ENCODE measurements around the gene LMAN2.
A peak's percentile ranks its signal among the peaks of the same experiment; 100 is the strongest.
"Not testable (repeated sequence)": the region's sequence is repeated elsewhere in the genome, so short reads cannot be mapped to it uniquely, and the experiment has no call there.

The LMAN2 gene

GRCh38 chr5:177361418-177362291 lies 10.2 kb upstream of the LMAN2 start:
- no peak for DNase-seq
- Histone ChIP-seq H3K4me3 (ENCODE audit: insufficient read depth in 1 of 2, low read depth in 1 of 2, low read length in 2 of 2) (no peak overlapping the region), H3K9me3 (ENCODE audit: control insufficient read depth, low read length) (no peaks in the 10 kb centered on the region), H3K4me2 (ENCODE audit: low read length, poor library complexity, severe bottlenecking) (no peak overlapping the region), H2BK15ac (ENCODE audit: low read depth, poor library complexity, severe bottlenecking) (peak overlapping the region; percentile 44), H2BK12ac (ENCODE audit: low read length in 2 of 2) (no peak overlapping the region), H2BK5ac (ENCODE audit: low read depth, low read length, poor library complexity, severe bottlenecking) (no peak overlapping the region), H3K27me3 (ENCODE audit: control insufficient read depth in 1 of 2, insufficient read depth in 1 of 2, low read length in 2 of 2) (peaks cover 0 to 61% of the 10 kb centered on the region in 2 experiments), H3K4me1 (ENCODE audit: control insufficient read depth, insufficient read depth, low read depth, low read length) (peaks cover 28% of the 10 kb centered on the region), H2AFZ (ENCODE audit: low read depth, low read length) (no peak overlapping the region), H2BK120ac (ENCODE audit: low read depth, low read length) (no peak overlapping the region), H3K79me1 (replicated peaks; ENCODE audit: low read length, poor library complexity, severe bottlenecking) (no peaks in the 10 kb centered on the region), H4K91ac (ENCODE audit: low read length) (no peak overlapping the region), H3K27ac (ENCODE audit: low read length, poor library complexity, severe bottlenecking) (no peak overlapping the region), H3K18ac (ENCODE audit: low read depth in 1 of 2, low read length in 2 of 2) (no peak overlapping the region), H4K8ac (ENCODE audit: low read length) (no peak overlapping the region), H3K23ac (ENCODE audit: low read length in 2 of 2) (no peak overlapping the region), H3K36me3 (ENCODE audit: control insufficient read depth in 1 of 2, insufficient read depth in 2 of 2, low read depth in 1 of 2, low read length in 2 of 2) (no peaks in the 10 kb centered on the region), H3K4ac (ENCODE audit: low read depth in 1 of 2, low read length in 2 of 2) (no peak overlapping the region), H3K14ac (ENCODE audit: low read length in 2 of 2) (no peak overlapping the region), H2AK5ac (ENCODE audit: low read length, severe bottlenecking) (peak overlapping the region; percentile 4), H3K9ac (ENCODE audit: low read length) (no peak overlapping the region)
- WGBS: 91% methylated on average over 5 of the region's 6 CpGs

GRCh38 chr5:177360740-177361139 lies 9.3 kb upstream of the LMAN2 start:
- Histone ChIP-seq H3K4me1 (ENCODE audit: control insufficient read depth, insufficient read depth, low read depth, low read length) (peaks cover 19% of the 10 kb centered on the region), H3K27me3 (ENCODE audit: control insufficient read depth in 1 of 2, insufficient read depth in 1 of 2, low read length in 2 of 2) (peaks cover 0 to 67% of the 10 kb centered on the region in 2 experiments)
- H3K23ac ChIP-seq (ENCODE audit: low read length in 2 of 2); H3K9me3 ChIP-seq (ENCODE audit: control insufficient read depth, low read length); H2BK5ac ChIP-seq (ENCODE audit: low read depth, low read length, poor library complexity, severe bottlenecking); H3K18ac ChIP-seq (ENCODE audit: low read depth in 1 of 2, low read length in 2 of 2); H3K4me3 ChIP-seq (ENCODE audit: insufficient read depth in 1 of 2, low read depth in 1 of 2, low read length in 2 of 2); H2AFZ ChIP-seq (ENCODE audit: low read depth, low read length); H3K9ac ChIP-seq (ENCODE audit: low read length); H2AK5ac ChIP-seq (ENCODE audit: low read length, severe bottlenecking); H2BK12ac ChIP-seq (ENCODE audit: low read length in 2 of 2); H4K91ac ChIP-seq (ENCODE audit: low read length); H3K79me1 ChIP-seq (replicated peaks; ENCODE audit: low read length, poor library complexity, severe bottlenecking); H3K36me3 ChIP-seq (ENCODE audit: control insufficient read depth in 1 of 2, insufficient read depth in 2 of 2, low read depth in 1 of 2, low read length in 2 of 2); DNase-seq; H2BK15ac ChIP-seq (ENCODE audit: low read depth, poor library complexity, severe bottlenecking); H3K4me2 ChIP-seq (ENCODE audit: low read length, poor library complexity, severe bottlenecking); H2BK120ac ChIP-seq (ENCODE audit: low read depth, low read length); H3K27ac ChIP-seq (ENCODE audit: low read length, poor library complexity, severe bottlenecking); H3K4ac ChIP-seq (ENCODE audit: low read depth in 1 of 2, low read length in 2 of 2); H3K14ac ChIP-seq (ENCODE audit: low read length in 2 of 2); H4K8ac ChIP-seq (ENCODE audit: low read length): not testable (repeated sequence)
- WGBS: 97% methylated on average over 7 of the region's 7 CpGs

- Histone ChIP-seq H3K9ac (ENCODE audit: low read length) (no peak overlapping the region), H2BK120ac (ENCODE audit: low read depth, low read length) (no peak overlapping the region), H3K4me3 (ENCODE audit: insufficient read depth in 1 of 2, low read depth in 1 of 2, low read length in 2 of 2) (no peak overlapping the region), H3K18ac (ENCODE audit: low read depth in 1 of 2, low read length in 2 of 2) (no peak overlapping the region), H3K27me3 (ENCODE audit: control insufficient read depth in 1 of 2, insufficient read depth in 1 of 2, low read length in 2 of 2) (peaks cover 0 to 69% of the 10 kb centered on the region in 2 experiments), H4K91ac (ENCODE audit: low read length) (no peak overlapping the region), H3K9me3 (ENCODE audit: control insufficient read depth, low read length) (peaks cover 7% of the 10 kb centered on the region), H3K4me2 (ENCODE audit: low read length, poor library complexity, severe bottlenecking) (no peak overlapping the region), H3K4ac (ENCODE audit: low read depth in 1 of 2, low read length in 2 of 2) (no peak overlapping the region), H2BK15ac (ENCODE audit: low read depth, poor library complexity, severe bottlenecking) (peak overlapping the region; percentile 66), H2AK5ac (ENCODE audit: low read length, severe bottlenecking) (no peak overlapping the region), H2BK12ac (ENCODE audit: low read length in 2 of 2) (no peak overlapping the region), H3K79me1 (replicated peaks; ENCODE audit: low read length, poor library complexity, severe bottlenecking) (no peaks in the 10 kb centered on the region), H2BK5ac (ENCODE audit: low read depth, low read length, poor library complexity, severe bottlenecking) (no peak overlapping the region), H3K23ac (ENCODE audit: low read length in 2 of 2) (no peak overlapping the region), H3K4me1 (ENCODE audit: control insufficient read depth, insufficient read depth, low read depth, low read length) (peaks cover 17% of the 10 kb centered on the region), H2AFZ (ENCODE audit: low read depth, low read length) (no peak overlapping the region), H4K8ac (ENCODE audit: low read length) (no peak overlapping the region), H3K14ac (ENCODE audit: low read length in 2 of 2) (no peak overlapping the region), H3K36me3 (ENCODE audit: control insufficient read depth in 1 of 2, insufficient read depth in 2 of 2, low read depth in 1 of 2, low read length in 2 of 2) (no peaks in the 10 kb centered on the region), H3K27ac (ENCODE audit: low read length, poor library complexity, severe bottlenecking) (no peak overlapping the region)
- WGBS: 88% methylated on average over 3 of the region's 3 CpGs
- DNase-seq: no peak
Measured at GRCh38 chr5:177359860-177360259, 8.4 kb upstream of the LMAN2 start.

GRCh38 chr5:177359451-177359851 lies 8.0 kb upstream of the LMAN2 start:
- Histone ChIP-seq H3K79me1 (replicated peaks; ENCODE audit: low read length, poor library complexity, severe bottlenecking) (no peaks in the 10 kb centered on the region), H3K27ac (ENCODE audit: low read length, poor library complexity, severe bottlenecking) (no peak overlapping the region), H3K4me3 (ENCODE audit: insufficient read depth in 1 of 2, low read depth in 1 of 2, low read length in 2 of 2) (no peak overlapping the region), H3K14ac (ENCODE audit: low read length in 2 of 2) (no peak overlapping the region), H3K9ac (ENCODE audit: low read length) (no peak overlapping the region), H4K91ac (ENCODE audit: low read length) (no peak overlapping the region), H3K36me3 (ENCODE audit: control insufficient read depth in 1 of 2, insufficient read depth in 2 of 2, low read depth in 1 of 2, low read length in 2 of 2) (no peaks in the 10 kb centered on the region), H2AK5ac (ENCODE audit: low read length, severe bottlenecking) (no peak overlapping the region), H3K4me1 (ENCODE audit: control insufficient read depth, insufficient read depth, low read depth, low read length) (peaks cover 17% of the 10 kb centered on the region), H3K4ac (ENCODE audit: low read depth in 1 of 2, low read length in 2 of 2) (no peak overlapping the region), H4K8ac (ENCODE audit: low read length) (no peak overlapping the region), H2BK15ac (ENCODE audit: low read depth, poor library complexity, severe bottlenecking) (peak overlapping the region; percentile 66), H3K18ac (ENCODE audit: low read depth in 1 of 2, low read length in 2 of 2) (no peak overlapping the region), H3K4me2 (ENCODE audit: low read length, poor library complexity, severe bottlenecking) (no peak overlapping the region), H2BK120ac (ENCODE audit: low read depth, low read length) (no peak overlapping the region), H2BK12ac (ENCODE audit: low read length in 2 of 2) (peak overlapping the region in 1 of 2 experiments; percentile 10), H3K9me3 (ENCODE audit: control insufficient read depth, low read length) (peaks cover 7% of the 10 kb centered on the region), H2AFZ (ENCODE audit: low read depth, low read length) (no peak overlapping the region), H2BK5ac (ENCODE audit: low read depth, low read length, poor library complexity, severe bottlenecking) (no peak overlapping the region), H3K23ac (ENCODE audit: low read length in 2 of 2) (no peak overlapping the region), H3K27me3 (ENCODE audit: control insufficient read depth in 1 of 2, insufficient read depth in 1 of 2, low read length in 2 of 2) (peaks cover 0 to 69% of the 10 kb centered on the region in 2 experiments)
- 87% methylated on average over 6 of the region's 6 CpGs for WGBS
- DNase-seq: no peak
